SJCRH30 (cell line): ENCODE data around the gene OR2B6. TPM values are rescaled to one million over a fixed set of nuclear protein-coding genes. Genes with fewer than 3 reads are reported as not detected.

ENCODE experiments used
- DNase-seq, 2 experiments: peaks; one replicate each; pipeline ENCODE4 v3.0.0-alpha.2; 2015 to 2020
- H3K27ac ChIP-seq: fragments of 250-450 bp; sonication (Bioruptor Pico); 2 replicates; pipeline ENCODE4 v1.5.1; 2020; ENCODE audit warnings: mild to moderate bottlenecking, moderate library complexity
- H3K27me3 ChIP-seq: fragments of 250-450 bp; sonication (Bioruptor Pico); 2 replicates; pipeline ENCODE4 v1.5.1; 2020; ENCODE audit warnings: mild to moderate bottlenecking, moderate library complexity
- H3K36me3 ChIP-seq: fragments of 250-450 bp; sonication (Bioruptor Pico); 2 replicates; pipeline ENCODE4 v1.5.1; 2020; ENCODE audit warnings: mild to moderate bottlenecking, moderate library complexity
- H3K4me1 ChIP-seq: fragments of 250-450 bp; sonication (Bioruptor Pico); 2 replicates; pipeline ENCODE4 v1.5.1; 2020; ENCODE audit warnings: mild to moderate bottlenecking, moderate library complexity
- H3K4me3 ChIP-seq: fragments of 250-450 bp; sonication (Bioruptor Pico); 2 replicates; pipeline ENCODE4 v1.5.1; 2020; ENCODE audit warnings: mild to moderate bottlenecking, moderate library complexity
- H3K9me3 ChIP-seq: fragments of 250-450 bp; sonication (Bioruptor Pico); replicated peaks from 2 replicates; pipeline ENCODE4 v1.5.1; 2020; ENCODE audit warnings: mild to moderate bottlenecking, moderate library complexity
- total RNA-seq: library from RNA; depleted of rRNA; stranded (reverse); fragments of >200 nt; shearing (Covaris generic); gene quantifications from 2 replicates; pipeline ENCODE4 v1.2.3, GENCODE V29; 2014

OR2B6 gene
- total RNA-seq, 1 experiment from 2014 or later = not detected

- Histone ChIP-seq H3K4me1 (no peaks in the 10 kb centered on the region), H3K27ac (no peak overlapping the region), H3K9me3 (no peaks in the 10 kb centered on the region), H3K27me3 (no peaks in the 10 kb centered on the region), H3K4me3 (no peak overlapping the region), H3K36me3 (no peaks in the 10 kb centered on the region)
- no peak for DNase-seq
Measured at GRCh38 chr6:27970444-27970843, 13.4 kb downstream of the OR2B6 start.

GRCh38 chr6:27972750-27973149 lies 15.7 kb downstream of the OR2B6 start:
- Histone ChIP-seq H3K4me3 (no peak overlapping the region), H3K36me3 (no peaks in the 10 kb centered on the region), H3K27ac (no peak overlapping the region), H3K27me3 (no peaks in the 10 kb centered on the region), H3K9me3 (no peaks in the 10 kb centered on the region), H3K4me1 (no peaks in the 10 kb centered on the region)
- DNase-seq = no peak

- no peaks in the 10 kb centered on the region for H3K4me1 ChIP-seq
- no peaks in the 10 kb centered on the region for H3K36me3 ChIP-seq
- H3K4me3 ChIP-seq = no peak overlapping the region
- no peaks in the 10 kb centered on the region for H3K9me3 ChIP-seq
- H3K27me3 ChIP-seq = no peaks in the 10 kb centered on the region
- no peak for DNase-seq
- H3K27ac ChIP-seq = no peak overlapping the region
Measured at GRCh38 chr6:27977387-27977786, 20.3 kb downstream of the OR2B6 start.

- no peak overlapping the region for H3K4me3 ChIP-seq
- H3K9me3 ChIP-seq = no peaks in the 10 kb centered on the region
- no peaks in the 10 kb centered on the region for H3K4me1 ChIP-seq
- no peak for DNase-seq
- no peaks in the 10 kb centered on the region for H3K27me3 ChIP-seq
- H3K27ac ChIP-seq = no peak overlapping the region
- H3K36me3 ChIP-seq = no peaks in the 10 kb centered on the region
Measured at GRCh38 chr6:27978705-27979104, 21.7 kb downstream of the OR2B6 start.

- Histone ChIP-seq H3K4me1 (no peaks in the 10 kb centered on the region), H3K9me3 (no peaks in the 10 kb centered on the region), H3K27ac (no peak overlapping the region), H3K36me3 (no peaks in the 10 kb centered on the region), H3K4me3 (no peak overlapping the region), H3K27me3 (no peaks in the 10 kb centered on the region)
- DNase-seq = no peak
Measured at GRCh38 chr6:27980111-27980510, 23.1 kb downstream of the OR2B6 start.

- Histone ChIP-seq H3K27me3 (no peaks in the 10 kb centered on the region), H3K4me3 (no peak overlapping the region), H3K4me1 (no peaks in the 10 kb centered on the region), H3K36me3 (no peaks in the 10 kb centered on the region), H3K27ac (no peak overlapping the region), H3K9me3 (no peaks in the 10 kb centered on the region)
- no peak for DNase-seq
Measured at GRCh38 chr6:27986928-27987725, 30.1 kb downstream of the OR2B6 start.

- Histone ChIP-seq H3K36me3 (no peaks in the 10 kb centered on the region), H3K27me3 (no peaks in the 10 kb centered on the region), H3K9me3 (no peaks in the 10 kb centered on the region), H3K4me1 (no peaks in the 10 kb centered on the region), H3K27ac (no peak overlapping the region), H3K4me3 (no peak overlapping the region)
- no peak for DNase-seq
Measured at GRCh38 chr6:27994616-27995015, 37.6 kb downstream of the OR2B6 start.

- Histone ChIP-seq H3K4me1 (no peaks in the 10 kb centered on the region; the same call in 1 of the 2 replicates), H3K27me3 (no peaks in the 10 kb centered on the region), H3K27ac (no peak overlapping the region), H3K4me3 (no peak overlapping the region), H3K36me3 (no peaks in the 10 kb centered on the region), H3K9me3 (no peaks in the 10 kb centered on the region)
- no peak for DNase-seq
Measured at GRCh38 chr6:28000351-28001045, 43.5 kb downstream of the OR2B6 start.

- no peaks in the 10 kb centered on the region; the same call in 1 of the 2 replicates for H3K4me1 ChIP-seq
Measured at GRCh38 chr6:28001351-28001750, 44.3 kb downstream of the OR2B6 start.

GRCh38 chr6:28001751-28002150 lies 44.7 kb downstream of the OR2B6 start:
- Histone ChIP-seq H3K36me3 (no peaks in the 10 kb centered on the region), H3K4me3 (0 out of 2 replicates have a peak overlapping the region, but pooled peaks have one; percentile 8), H3K4me1 (no peaks in the 10 kb centered on the region; the same call in 1 of the 2 replicates), H3K9me3 (no peaks in the 10 kb centered on the region), H3K27ac (no peak overlapping the region), H3K27me3 (no peaks in the 10 kb centered on the region)
- peak; percentile 45 to 57 for DNase-seq

More at GRCh38 chr6:28001351-28001750, 44.3 kb downstream of the OR2B6 start:
- Histone ChIP-seq H3K27me3 (no peaks in the 10 kb centered on the region), H3K36me3 (no peaks in the 10 kb centered on the region), H3K4me3 (0 out of 2 replicates have a peak overlapping the region, but pooled peaks have one; percentile 8), H3K27ac (no peak overlapping the region), H3K9me3 (no peaks in the 10 kb centered on the region)
- no peak for DNase-seq

GRCh38 chr6:28002161-28002560 lies 45.1 kb downstream of the OR2B6 start:
- no peak for DNase-seq
- H3K4me3 ChIP-seq = no peak overlapping the region
- no peaks in the 10 kb centered on the region for H3K27me3 ChIP-seq
- H3K27ac ChIP-seq = no peak overlapping the region
- no peaks in the 10 kb centered on the region for H3K9me3 ChIP-seq
- no peaks in the 10 kb centered on the region for H3K36me3 ChIP-seq
- H3K4me1 ChIP-seq = no peaks in the 10 kb centered on the region; the same call in 1 of the 2 replicates

GRCh38 chr6:28003059-28003458 lies 46.0 kb downstream of the OR2B6 start:
- Histone ChIP-seq H3K9me3 (no peaks in the 10 kb centered on the region), H3K4me3 (no peak overlapping the region), H3K36me3 (no peaks in the 10 kb centered on the region), H3K4me1 (no peaks in the 10 kb centered on the region; the same call in 1 of the 2 replicates), H3K27ac (no peak overlapping the region), H3K27me3 (no peaks in the 10 kb centered on the region)
- DNase-seq = no peak

- no peak overlapping the region for H3K4me3 ChIP-seq
- no peak overlapping the region for H3K27ac ChIP-seq
- DNase-seq = no peak
Measured at GRCh38 chr6:28003661-28004060, 46.6 kb downstream of the OR2B6 start.

GRCh38 chr6:28004350-28005151 lies 47.5 kb downstream of the OR2B6 start:
- DNase-seq = no peak
- Histone ChIP-seq H3K9me3 (no peaks in the 10 kb centered on the region), H3K27me3 (no peaks in the 10 kb centered on the region), H3K4me3 (no peak overlapping the region), H3K27ac (no peak overlapping the region), H3K36me3 (no peaks in the 10 kb centered on the region), H3K4me1 (no peaks in the 10 kb centered on the region; the same call in 1 of the 2 replicates)

More at GRCh38 chr6:28003661-28004060, 46.6 kb downstream of the OR2B6 start:
- Histone ChIP-seq H3K9me3 (no peaks in the 10 kb centered on the region), H3K36me3 (no peaks in the 10 kb centered on the region), H3K27me3 (no peaks in the 10 kb centered on the region), H3K4me1 (no peaks in the 10 kb centered on the region; the same call in 1 of the 2 replicates)
